Calu3 (cell line): ENCODE measurements around the gene OPN1MW. TPM values are rescaled to one million over a fixed set of nuclear protein-coding genes. Genes with fewer than 3 reads are reported as not detected.

Source experiments
- total RNA-seq: library from RNA; stranded (reverse); gene quantifications from 2 replicates; pipeline ENCODE4 v1.2.3, GENCODE V29; 2022

Gene OPN1MW
- total RNA-seq, 1 experiment from 2014 or later: not detected

Other genes starting within 250 kb of the OPN1MW start
- gene NAA10, start 247.6 kb upstream of the OPN1MW start, total RNA-seq: 132 and 139 TPM in 2 replicates
- 0.80 and 1.6 TPM in 2 replicates for gene RENBP, start 238.0 kb upstream of the OPN1MW start, total RNA-seq
- 76.0 and 77.7 TPM in 2 replicates for gene HCFC1, start 210.8 kb upstream of the OPN1MW start, total RNA-seq
- gene TMEM187, start 209.8 kb upstream of the OPN1MW start, total RNA-seq: 9.4 and 9.9 TPM in 2 replicates
- 194 and 208 TPM in 2 replicates for gene IRAK1, start 162.7 kb upstream of the OPN1MW start, total RNA-seq
- gene MECP2, start 84.9 kb upstream of the OPN1MW start, total RNA-seq: 64.3 and 69.9 TPM in 2 replicates
- gene OPN1LW, start 38.4 kb upstream of the OPN1MW start, total RNA-seq: not detected in 2 replicates
- not detected in 2 replicates for gene OPN1MW2, start 37.2 kb downstream of the OPN1MW start, total RNA-seq
- gene OPN1MW3, start 75.0 kb downstream of the OPN1MW start, total RNA-seq: not detected in 2 replicates
- gene TEX28, start 112.5 kb downstream of the OPN1MW start, total RNA-seq: not detected in 2 replicates
- gene TKTL1, start 113.2 kb downstream of the OPN1MW start, total RNA-seq: not detected in 2 replicates
- gene FLNA, start 192.0 kb downstream of the OPN1MW start, total RNA-seq: 973 and 1,240 TPM in 2 replicates
- gene EMD, start 196.7 kb downstream of the OPN1MW start, total RNA-seq: 75.1 TPM in 2 replicates
- gene RPL10, start 215.8 kb downstream of the OPN1MW start, total RNA-seq: 1,458 and 1,495 TPM in 2 replicates
- 28.8 and 30.6 TPM in 2 replicates for gene DNASE1L1, start 226.7 kb downstream of the OPN1MW start, total RNA-seq
- 55.0 and 56.3 TPM in 2 replicates for gene TAFAZZIN, start 228.9 kb downstream of the OPN1MW start, total RNA-seq
- gene ATP6AP1, start 246.1 kb downstream of the OPN1MW start, total RNA-seq: 109 and 124 TPM in 2 replicates